ENCODE measurements around the gene MIER2. TPM values are rescaled to one million over a fixed set of nuclear protein-coding genes. Genes with fewer than 3 reads are reported as not detected.

Gene MIER2, protein sequence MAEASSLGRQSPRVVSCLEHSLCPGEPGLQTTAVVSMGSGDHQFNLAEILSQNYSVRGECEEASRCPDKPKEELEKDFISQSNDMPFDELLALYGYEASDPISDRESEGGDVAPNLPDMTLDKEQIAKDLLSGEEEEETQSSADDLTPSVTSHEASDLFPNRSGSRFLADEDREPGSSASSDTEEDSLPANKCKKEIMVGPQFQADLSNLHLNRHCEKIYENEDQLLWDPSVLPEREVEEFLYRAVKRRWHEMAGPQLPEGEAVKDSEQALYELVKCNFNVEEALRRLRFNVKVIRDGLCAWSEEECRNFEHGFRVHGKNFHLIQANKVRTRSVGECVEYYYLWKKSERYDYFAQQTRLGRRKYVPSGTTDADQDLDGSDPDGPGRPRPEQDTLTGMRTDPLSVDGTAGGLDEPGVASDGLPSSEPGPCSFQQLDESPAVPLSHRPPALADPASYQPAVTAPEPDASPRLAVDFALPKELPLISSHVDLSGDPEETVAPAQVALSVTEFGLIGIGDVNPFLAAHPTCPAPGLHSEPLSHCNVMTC
- 15.1 to 22.7 TPM (median 18.3 TPM) in 5 replicates for total RNA-seq (2022; extraction: Qiagen RNA extraction)

DNA sequence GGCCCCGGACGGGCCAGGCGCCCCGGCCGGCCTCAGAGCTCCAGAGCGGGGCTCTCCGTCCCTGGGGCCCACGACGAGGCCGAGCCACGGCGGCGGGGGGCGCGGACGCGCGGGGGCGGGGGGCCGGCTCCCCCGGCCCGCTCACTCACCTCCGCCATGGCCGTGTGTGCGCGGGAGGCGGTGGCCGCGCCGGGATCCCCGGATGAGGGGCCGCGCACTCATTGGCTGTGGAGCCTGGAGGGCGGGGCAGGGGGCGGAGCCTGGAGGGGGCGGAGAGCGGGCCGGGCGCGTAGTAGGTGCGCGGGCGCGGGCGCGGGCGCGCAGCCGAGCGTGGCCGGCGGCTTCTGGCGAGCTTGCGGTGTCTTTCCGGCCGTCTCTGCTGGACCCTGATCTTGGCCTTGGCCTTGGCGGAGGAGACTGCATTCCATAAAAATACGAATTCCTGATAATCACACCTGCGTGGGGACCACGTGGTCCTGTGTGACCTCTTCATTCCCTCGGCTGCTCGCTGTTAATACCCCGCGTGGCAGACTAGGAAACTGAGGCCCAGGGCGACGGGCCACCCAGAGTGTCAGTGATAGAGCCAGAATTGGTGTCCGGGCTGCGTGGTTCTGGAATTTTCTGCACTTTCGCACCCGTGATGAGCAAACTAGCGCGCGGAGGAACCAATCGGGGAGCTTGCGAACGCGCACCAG is at the start of gene MIER2:
Gene MIER2 (minus strand): TSS at position 172 of the 695 bp plus-strand sequence. CDS start 14 bp downstream, at position 158.

GRCh38 chr19:291006-291521 is 53.5 kb downstream of the MIER2 start, which contains the start of gene PLPP2:
PLPP2 (minus strand) TSS chr19:291403; CDS start chr19:291336, 67 bp downstream.

Other genes starting within 250 kb of the MIER2 start
- not detected in 5 replicates for gene OR4F17, start 237.7 kb downstream of the MIER2 start, total RNA-seq (2022; extraction: Qiagen RNA extraction)
- gene PLPP2, start 53.4 kb downstream of the MIER2 start, total RNA-seq (2022; extraction: Qiagen RNA extraction), result 85.3 to 109 TPM (median 99.8 TPM) in 5 replicates
- gene C2CD4C, start 64.4 kb upstream of the MIER2 start, total RNA-seq (2022; extraction: Qiagen RNA extraction), result 0.22 to 0.68 TPM (median 0.59 TPM) in 5 replicates
- 0.77 to 1.5 TPM (median 0.99 TPM) in 5 replicates for gene SHC2, start 116.2 kb upstream of the MIER2 start, total RNA-seq (2022; extraction: Qiagen RNA extraction)
- 0.12 to 0.41 TPM (median 0.30 TPM) in 5 replicates for gene MADCAM1, start 151.7 kb upstream of the MIER2 start, total RNA-seq (2022; extraction: Qiagen RNA extraction)
- gene TPGS1, start 162.7 kb upstream of the MIER2 start, total RNA-seq (2022; extraction: Qiagen RNA extraction), result 9.8 to 16.5 TPM (median 15.3 TPM) in 5 replicates
- gene CDC34, start 187.0 kb upstream of the MIER2 start, total RNA-seq (2022; extraction: Qiagen RNA extraction), result 67.9 to 93.1 TPM (median 87.3 TPM) in 5 replicates
- 0.30 to 0.48 TPM (median 0.39 TPM) in 5 replicates for gene GZMM, start 199.3 kb upstream of the MIER2 start, total RNA-seq (2022; extraction: Qiagen RNA extraction)
- gene BSG, start 227.8 kb upstream of the MIER2 start, total RNA-seq (2022; extraction: Qiagen RNA extraction), result 645 to 729 TPM (median 699 TPM) in 5 replicates
- gene HCN2, start 245.1 kb upstream of the MIER2 start, total RNA-seq (2022; extraction: Qiagen RNA extraction), result 30.4 to 38.9 TPM (median 35.2 TPM) in 5 replicates